HFFc6 (cell line): ENCODE data around the gene GATA5. TPM values are rescaled to one million over a fixed set of nuclear protein-coding genes. Genes with fewer than 3 reads are reported as not detected.
"Not testable (repeated sequence)": the region's sequence is repeated elsewhere in the genome, so short reads cannot be mapped to it uniquely, and the experiment has no call there.

Experiments used
- DNase-seq: peaks from one replicate; pipeline ENCODE4 v3.0.0-alpha.2; 2018
- H3K27ac Mint-ChIP-seq: 2 replicates; pipeline ENCODE4 v1.8.0; 2020; ENCODE audit warnings: mild to moderate bottlenecking, mixed read lengths
- H3K27me3 Mint-ChIP-seq: 2 replicates; pipeline ENCODE4 v1.8.0; 2021; ENCODE audit warnings: mild to moderate bottlenecking, moderate library complexity, mixed read lengths; ENCODE audit not compliant: insufficient read depth
- H3K36me3 Mint-ChIP-seq: 2 replicates; pipeline ENCODE4 v1.8.0; 2021; ENCODE audit warnings: low read depth, mixed read lengths
- H3K4me1 Mint-ChIP-seq: 2 replicates; pipeline ENCODE4 v1.8.0; 2020; ENCODE audit warnings: low read depth, mixed read lengths
- H3K4me3 Mint-ChIP-seq: 2 replicates; pipeline ENCODE4 v1.8.0; 2020; ENCODE audit warnings: mild to moderate bottlenecking, moderate library complexity, mixed read lengths
- H3K9me3 Mint-ChIP-seq: 2 replicates; pipeline ENCODE4 v1.8.0; 2020; ENCODE audit warnings: mild to moderate bottlenecking, mixed read lengths
- total RNA-seq, 6 experiments: library from RNA; stranded (reverse); fragmentation: NEBNext Ultra II Directional; extraction: Animal tissue kit (Norgen Biotek cat#: 25700); gene quantifications; 2 replicates in 1 of 6; 3 replicates in 5 of 6; pipeline ENCODE4 v1.2.3, GENCODE V29; 2021
- TF ChIP-seq, protein P1 (sequence below): fragments of 200-600 bp; sonication (generic); IDR thresholded peaks from 2 replicates; pipeline ENCODE4 v1.5.0; 2021; ENCODE audit warnings: antibody characterized with exemption, mild to moderate bottlenecking

GATA5 gene
- total RNA-seq, 6 experiments from 2014 or later: not detected

DNA sequence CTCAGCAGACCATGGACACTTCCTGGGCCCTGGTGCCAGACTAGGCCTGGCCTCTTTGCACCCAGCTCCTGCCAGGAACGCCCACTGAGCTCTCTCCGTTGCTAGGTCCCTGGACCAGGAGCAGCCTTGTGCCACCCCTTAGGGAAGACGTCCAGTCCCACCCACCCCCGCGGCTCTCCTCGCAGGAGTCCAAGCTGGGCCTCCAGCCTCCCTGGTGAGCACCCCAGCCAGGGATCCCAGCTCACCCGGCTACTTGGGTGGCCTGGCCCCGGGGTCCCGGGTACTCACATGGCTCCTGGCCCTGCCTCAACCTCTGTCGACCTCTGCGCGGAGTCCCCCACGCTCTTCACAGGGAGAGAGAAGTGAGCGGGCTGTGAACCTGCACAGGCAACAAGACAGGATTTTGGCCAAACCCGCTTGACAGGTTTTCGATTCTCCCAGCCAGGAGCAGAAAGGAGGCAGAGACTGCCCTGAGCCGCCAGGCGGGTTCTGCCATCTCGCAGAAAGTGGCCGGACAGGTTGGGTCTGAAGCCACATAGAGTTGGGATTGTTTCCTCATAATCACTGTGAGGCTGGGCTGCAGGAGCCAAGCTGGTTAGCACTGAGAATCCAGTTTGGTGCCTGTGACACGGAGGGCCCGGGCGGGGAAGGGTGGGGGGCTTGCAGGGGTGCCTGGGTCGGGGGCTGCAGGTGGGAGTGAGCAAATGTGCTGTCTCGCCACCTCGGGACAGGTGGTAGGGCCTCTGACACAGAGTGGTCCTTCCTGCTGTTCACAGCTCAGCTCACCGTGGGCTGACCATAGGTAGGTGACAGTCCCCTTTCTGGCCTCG is 48.4 kb downstream of the GATA5 start, which contains the start of gene RBBP8NL:
Gene RBBP8NL (minus strand): TSS at position 368 of the 830 bp plus-strand sequence. CDS start 7,892 bp downstream, outside the sequence.
- Mint-ChIP-seq H3K9me3 (no peaks in the 10 kb centered on the region), H3K27ac (no peak within 1 kb of the TSS), H3K4me1 (no peaks in the 10 kb centered on the region), H3K27me3 (peaks cover 35% of the 10 kb centered on the region), H3K4me3 (no peak within 1 kb of the TSS), H3K36me3 (no peaks in the 10 kb centered on the region)
- no peak for DNase-seq
- TF ChIP-seq, protein P1, sequence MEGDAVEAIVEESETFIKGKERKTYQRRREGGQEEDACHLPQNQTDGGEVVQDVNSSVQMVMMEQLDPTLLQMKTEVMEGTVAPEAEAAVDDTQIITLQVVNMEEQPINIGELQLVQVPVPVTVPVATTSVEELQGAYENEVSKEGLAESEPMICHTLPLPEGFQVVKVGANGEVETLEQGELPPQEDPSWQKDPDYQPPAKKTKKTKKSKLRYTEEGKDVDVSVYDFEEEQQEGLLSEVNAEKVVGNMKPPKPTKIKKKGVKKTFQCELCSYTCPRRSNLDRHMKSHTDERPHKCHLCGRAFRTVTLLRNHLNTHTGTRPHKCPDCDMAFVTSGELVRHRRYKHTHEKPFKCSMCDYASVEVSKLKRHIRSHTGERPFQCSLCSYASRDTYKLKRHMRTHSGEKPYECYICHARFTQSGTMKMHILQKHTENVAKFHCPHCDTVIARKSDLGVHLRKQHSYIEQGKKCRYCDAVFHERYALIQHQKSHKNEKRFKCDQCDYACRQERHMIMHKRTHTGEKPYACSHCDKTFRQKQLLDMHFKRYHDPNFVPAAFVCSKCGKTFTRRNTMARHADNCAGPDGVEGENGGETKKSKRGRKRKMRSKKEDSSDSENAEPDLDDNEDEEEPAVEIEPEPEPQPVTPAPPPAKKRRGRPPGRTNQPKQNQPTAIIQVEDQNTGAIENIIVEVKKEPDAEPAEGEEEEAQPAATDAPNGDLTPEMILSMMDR: no peak

DNA sequence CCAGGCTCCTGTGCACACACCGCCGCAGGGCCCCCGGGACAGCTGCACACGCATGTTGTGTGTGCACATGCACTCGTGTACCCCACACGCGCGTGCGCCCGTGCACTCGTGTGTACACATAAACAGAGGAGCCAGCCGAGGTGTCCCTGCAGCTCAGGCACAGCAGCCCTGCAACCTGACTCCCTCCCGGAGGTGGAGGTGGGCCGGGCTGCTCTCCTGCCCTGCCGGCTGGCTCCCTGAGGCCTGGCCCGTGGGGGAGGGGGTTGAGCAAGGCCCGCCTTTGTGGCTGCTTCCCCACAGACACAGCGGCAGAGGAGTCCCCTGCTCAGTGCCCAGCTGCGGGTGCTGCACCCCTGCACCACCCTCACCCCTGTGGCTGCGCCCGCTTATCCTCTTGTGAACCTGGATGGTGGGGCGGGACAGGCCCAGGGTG is 49.1 kb downstream of the GATA5 start:
- H3K4me3 Mint-ChIP-seq: no peak overlapping the region
- peaks cover 28% of the 10 kb centered on the region for H3K27me3 Mint-ChIP-seq
- no peaks in the 10 kb centered on the region for H3K4me1 Mint-ChIP-seq

DNA sequence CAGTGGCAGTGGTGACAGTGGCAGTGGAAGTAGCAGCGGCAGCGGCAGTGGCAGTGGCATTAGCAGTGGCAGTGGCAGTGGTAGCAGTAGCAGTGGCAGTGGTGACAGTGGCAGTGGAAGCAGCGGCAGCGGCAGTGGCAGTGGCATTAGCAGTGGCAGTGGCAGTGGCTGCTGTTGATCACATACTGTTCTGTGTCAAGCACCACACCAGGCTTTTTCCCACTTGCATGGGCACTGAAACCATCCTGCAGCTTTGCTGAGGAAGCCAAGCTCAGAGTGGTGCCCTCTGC is 49.8 kb downstream of the GATA5 start:
- H3K4me3 Mint-ChIP-seq, DNase-seq, H3K9me3 Mint-ChIP-seq, H3K36me3 Mint-ChIP-seq, H3K27ac Mint-ChIP-seq, H3K4me1 Mint-ChIP-seq: not testable (repeated sequence)
- H3K27me3 Mint-ChIP-seq: peaks cover 23% of the 10 kb centered on the region

More for the DNA sequence above, 49.1 kb downstream of the GATA5 start:
- TF ChIP-seq, protein P1: no peak
- DNase-seq: no peak
- Mint-ChIP-seq H3K27ac (no peak overlapping the region), H3K36me3 (no peaks in the 10 kb centered on the region), H3K9me3 (no peaks in the 10 kb centered on the region)

DNA sequence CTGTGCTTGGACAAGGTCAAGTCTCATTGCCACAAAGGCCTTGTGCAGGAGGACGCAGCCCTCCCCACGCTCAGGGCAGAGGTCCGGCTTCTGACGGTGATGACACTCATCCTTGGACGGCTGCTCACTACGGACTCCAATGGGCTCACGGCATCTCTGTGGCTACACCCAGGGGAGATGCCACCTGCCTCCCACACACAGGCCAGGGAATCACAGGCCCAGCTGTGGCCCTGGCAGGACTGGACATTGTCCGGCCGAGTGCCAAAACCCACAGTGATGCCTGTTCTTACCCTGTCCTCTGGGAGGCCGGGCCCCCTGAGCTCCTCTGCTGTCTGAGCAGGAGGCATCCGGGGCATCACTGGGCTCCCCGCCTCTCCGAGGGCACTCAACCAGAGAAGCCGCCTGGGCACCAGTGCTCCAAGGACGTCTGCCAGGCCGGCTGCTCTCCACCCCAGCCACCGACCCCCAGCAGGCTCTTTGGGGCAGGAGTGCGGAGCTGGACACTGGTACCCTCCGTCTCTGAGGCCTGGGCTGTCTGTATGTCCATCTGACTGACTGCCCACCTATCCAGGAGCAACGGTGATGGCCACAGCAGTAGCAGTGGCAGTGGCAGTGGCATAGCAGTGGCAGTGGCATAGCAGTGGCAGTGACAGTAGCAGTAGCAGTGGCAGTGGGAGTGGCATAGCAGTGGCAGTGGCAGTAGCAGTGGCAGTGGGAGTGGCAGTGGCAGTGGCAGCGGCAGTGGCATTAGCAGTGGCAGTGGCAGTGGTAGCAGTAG is 50.3 kb downstream of the GATA5 start:
- TF ChIP-seq, protein P1: no peak
- H3K27ac Mint-ChIP-seq: no peak overlapping the region
- H3K4me3 Mint-ChIP-seq: no peak overlapping the region
- DNase-seq: no peak
- H3K27me3 Mint-ChIP-seq: peaks cover 21% of the 10 kb centered on the region
- no peaks in the 10 kb centered on the region for H3K4me1 Mint-ChIP-seq
- H3K9me3 Mint-ChIP-seq: no peaks in the 10 kb centered on the region
- no peaks in the 10 kb centered on the region for H3K36me3 Mint-ChIP-seq

DNA sequence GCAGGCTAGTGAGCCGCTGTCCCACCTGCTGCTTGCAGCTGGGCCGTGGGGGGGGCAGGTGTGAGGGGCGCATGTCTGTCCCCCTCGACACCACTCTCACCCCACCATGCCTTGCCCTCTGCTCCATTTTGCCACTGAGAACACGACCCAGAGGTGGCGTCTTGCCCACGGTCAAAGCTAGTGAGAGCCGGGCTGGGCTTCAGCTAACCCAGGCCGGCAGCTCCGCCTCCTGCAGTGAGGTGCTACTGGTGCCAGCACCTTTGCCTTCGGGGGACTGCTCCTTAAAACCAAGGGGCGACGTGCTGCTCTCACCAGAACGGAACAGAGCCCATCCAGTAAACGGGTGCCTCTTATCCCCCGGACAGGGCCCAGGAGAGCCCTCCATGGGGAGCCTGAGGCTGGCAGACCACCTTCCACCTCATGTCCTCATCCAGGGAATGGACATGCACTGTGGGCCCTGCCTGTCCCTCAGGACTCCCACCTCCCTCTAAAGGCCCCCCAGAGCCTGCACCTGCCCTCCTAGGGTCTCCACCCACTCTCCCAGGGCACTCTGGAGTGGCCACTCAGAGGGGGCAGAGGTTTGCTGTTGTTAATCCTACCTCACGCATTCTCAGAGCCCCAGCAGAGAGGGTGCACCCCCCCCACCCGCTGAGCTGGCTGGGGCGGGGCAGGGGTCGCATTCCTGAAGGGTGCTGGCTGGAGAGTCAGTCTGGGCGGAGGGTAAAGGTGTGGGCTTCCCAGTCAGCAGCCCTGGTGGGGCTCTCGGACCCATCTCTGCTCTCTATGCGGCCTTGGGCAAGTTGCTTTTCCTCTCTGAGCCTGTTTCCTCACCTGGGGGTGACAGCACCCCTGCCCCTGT is 51.3 kb downstream of the GATA5 start:
- no peaks in the 10 kb centered on the region for H3K9me3 Mint-ChIP-seq
- H3K36me3 Mint-ChIP-seq: no peaks in the 10 kb centered on the region
- peaks cover 19% of the 10 kb centered on the region for H3K27me3 Mint-ChIP-seq
- H3K4me1 Mint-ChIP-seq: no peaks in the 10 kb centered on the region
- no peak overlapping the region for H3K27ac Mint-ChIP-seq
- TF ChIP-seq, protein P1: no peak
- H3K4me3 Mint-ChIP-seq: no peak overlapping the region
- no peak for DNase-seq
